ENCODE results near the gene PDIA2. TPM values are rescaled to one million over a fixed set of nuclear protein-coding genes. Genes with fewer than 3 reads are reported as not detected.

Gene PDIA2
- total and polyA plus RNA-seq, 10 of the 15 experiments (the other 5 are each of a cell fraction or from before 2014, with no cell fraction given), result 0.11 to 0.36 TPM; not detected in 8

GRCh38 chr16:234468-235305 is 48.3 kb upstream of the PDIA2 start, which contains the start of gene FAM234A (continued):
- TF ChIP-seq E2F8 (IDR thresholded peaks at IDR 0.05; ENCODE audit: low read depth, partially characterized antibody) (peak; percentile 83), SREBF2 (IDR thresholded peaks at IDR 0.05; ENCODE audit: low read length) (no peak), TBL1XR1 (IDR thresholded peaks at IDR 0.05; ENCODE audit: low read depth, low read length) (peak; percentile 86), ZBTB4 (CRISPR knock-in tag; IDR thresholded peaks at IDR 0.05) (0 out of 2 replicates have a peak, but pooled peaks have one; percentile 54), ZNF687 (IDR thresholded peaks at IDR 0.05) (peak; percentile 73), ZNF207 (IDR thresholded peaks at IDR 0.05; ENCODE audit: borderline replicate concordance) (peak; percentile 76; the same call in 1 of the 2 replicates), ZBED1 (IDR thresholded peaks at IDR 0.05; ENCODE audit: borderline replicate concordance) (peak; percentile 33; the same call in 1 of the 2 replicates), SP1 (IDR thresholded peaks at IDR 0.05; ENCODE audit: low read depth, low read length) (peak; percentile 56), SMAD5 (IDR thresholded peaks at IDR 0.05; ENCODE audit: low read depth) (peak; percentile 12; the same call in 1 of the 2 replicates), POLR2A (IDR thresholded peaks at IDR 0.05; ENCODE audit: low read depth, low read length) (peak; percentile 87), NR2F1 (conservative IDR thresholded peaks at IDR 0.05) (peak; percentile 84), CBX5 (IDR thresholded peaks at IDR 0.05; ENCODE audit: low read depth) (no peak), CREM (IDR thresholded peaks at IDR 0.05; ENCODE audit: low read depth) (peak; percentile 33), ZSCAN29 (IDR thresholded peaks at IDR 0.05) (peak; percentile 69; the same call in 1 of the 2 replicates), USF2 (IDR thresholded peaks at IDR 0.05; ENCODE audit: borderline replicate concordance, low read depth, low read length) (no peak)
- TF ChIP-seq, protein P1, sequence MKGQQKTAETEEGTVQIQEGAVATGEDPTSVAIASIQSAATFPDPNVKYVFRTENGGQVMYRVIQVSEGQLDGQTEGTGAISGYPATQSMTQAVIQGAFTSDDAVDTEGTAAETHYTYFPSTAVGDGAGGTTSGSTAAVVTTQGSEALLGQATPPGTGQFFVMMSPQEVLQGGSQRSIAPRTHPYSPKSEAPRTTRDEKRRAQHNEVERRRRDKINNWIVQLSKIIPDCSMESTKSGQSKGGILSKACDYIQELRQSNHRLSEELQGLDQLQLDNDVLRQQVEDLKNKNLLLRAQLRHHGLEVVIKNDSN (IDR thresholded peaks at IDR 0.05; ENCODE audit: borderline replicate concordance, extremely low read length, insufficient read depth, low read depth, low read length), result no peak
- TF ChIP-seq, protein P2, sequence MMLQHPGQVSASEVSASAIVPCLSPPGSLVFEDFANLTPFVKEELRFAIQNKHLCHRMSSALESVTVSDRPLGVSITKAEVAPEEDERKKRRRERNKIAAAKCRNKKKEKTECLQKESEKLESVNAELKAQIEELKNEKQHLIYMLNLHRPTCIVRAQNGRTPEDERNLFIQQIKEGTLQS (IDR thresholded peaks at IDR 0.05; ENCODE audit: borderline replicate concordance, extremely low read depth, low read depth, low read length), result no peak
